Neural cell (in vitro differentiated cells): Measurements from ENCODE around the gene HERPUD1. TPM values are rescaled to one million over a fixed set of nuclear protein-coding genes. Genes with fewer than 3 reads are reported as not detected.

ENCODE experiments used
- H2AFZ ChIP-seq: fragments of 200-600, 300-800 bp; sonication (generic), shearing (Covaris generic); 2 replicates; pipeline ENCODE4 v1.6.0; 2014; ENCODE audit warnings: low read depth, mild to moderate bottlenecking, antibody characterized with exemption, low read length, moderate library complexity
- H3F3A ChIP-seq: fragments of 200-600 bp; shearing (Covaris generic); 2 replicates; pipeline ENCODE4 v1.6.1; 2016; ENCODE audit warnings: mild to moderate bottlenecking, moderate library complexity, mixed read lengths, antibody characterized with exemption, low read length; ENCODE audit not compliant: insufficient read depth, poor library complexity, severe bottlenecking
- H3K27ac ChIP-seq: fragments of 200-600, 300-800 bp; sonication (generic), shearing (Covaris generic); 2 replicates; pipeline ENCODE4 v1.5.1; 2014; ENCODE audit warnings: mild to moderate bottlenecking, low read length, moderate library complexity
- H3K27me3 ChIP-seq: fragments of 300-800, 200-600 bp; sonication (generic), shearing (Covaris generic); 2 replicates; pipeline ENCODE4 v1.6.0; 2014; ENCODE audit warnings: mild to moderate bottlenecking, low read depth, low read length, moderate library complexity; ENCODE audit not compliant: insufficient read depth
- H3K36me3 ChIP-seq: fragments of 300-800, 200-600 bp; sonication (generic), shearing (Covaris generic); 2 replicates; pipeline ENCODE4 v1.5.1; 2014; ENCODE audit warnings: mild to moderate bottlenecking, antibody characterized with exemption, low read length, moderate library complexity; ENCODE audit not compliant: insufficient read depth
- H3K4me2 ChIP-seq: fragments of 300-800, 200-600 bp; sonication (generic), shearing (Covaris generic); 2 replicates; pipeline ENCODE4 v1.6.0; 2014; ENCODE audit warnings: mild to moderate bottlenecking, low read length
- H3K4me3 ChIP-seq: fragments of 300-800, 200-600 bp; sonication (generic), shearing (Covaris generic); 2 replicates; pipeline ENCODE4 v1.5.1; 2014; ENCODE audit warnings: mild to moderate bottlenecking, low read length, moderate library complexity
- H3K79me2 ChIP-seq: fragments of 200-600 bp; shearing (Covaris generic); replicated peaks from 2 replicates; pipeline ENCODE4 v1.6.0; 2014; ENCODE audit warnings: mild to moderate bottlenecking, low read length, moderate library complexity; ENCODE audit not compliant: insufficient read depth
- H3K9ac ChIP-seq: fragments of 300-800, 200-600 bp; sonication (generic), shearing (Covaris generic); 2 replicates; pipeline ENCODE4 v1.6.1; 2016; ENCODE audit warnings: mild to moderate bottlenecking, low read length, mixed read lengths
- H3K9me2 ChIP-seq: fragments of 200-600 bp; shearing (Covaris generic); 2 replicates; pipeline ENCODE4 v1.6.1; 2016; ENCODE audit warnings: mild to moderate bottlenecking, low read length, mixed read lengths; ENCODE audit not compliant: insufficient read depth
- H3K9me3 ChIP-seq: fragments of 200-600, 300-800 bp; sonication (generic), shearing (Covaris generic); 2 replicates; pipeline ENCODE4 v1.6.1; 2016; ENCODE audit warnings: mild to moderate bottlenecking, mixed run types, low read length, moderate library complexity, mixed read lengths
- H4K20me1 ChIP-seq: fragments of 200-600 bp; shearing (Covaris generic); 2 replicates; pipeline ENCODE4 v1.6.1; 2016; ENCODE audit warnings: mild to moderate bottlenecking, mixed run types; ENCODE audit not compliant: insufficient read depth
- EP300 ChIP-seq: fragments of 450-650 bp; conservative IDR thresholded peaks from 2 replicates; pipeline ENCODE4 v1.6.1; 2014; ENCODE audit warnings: antibody characterized with exemption, mild to moderate bottlenecking, moderate library complexity; ENCODE audit not compliant: poor library complexity, severe bottlenecking
- EZH2 ChIP-seq: fragments of 200-600, 300-800 bp; shearing (Covaris generic), sonication (generic); IDR thresholded peaks from 2 replicates; pipeline ENCODE4 v1.6.1; 2014; ENCODE audit warnings: antibody characterized with exemption, low read length, borderline replicate concordance, mild to moderate bottlenecking; ENCODE audit not compliant: insufficient read depth, poor library complexity, severe bottlenecking
- MXI1 ChIP-seq: fragments of 450-650 bp; conservative IDR thresholded peaks from 2 replicates; pipeline ENCODE4 v1.6.1; 2014; ENCODE audit warnings: antibody characterized with exemption, mild to moderate bottlenecking; ENCODE audit not compliant: poor library complexity, severe bottlenecking
- POLR2AphosphoS5 ChIP-seq: IDR thresholded peaks from 2 replicates; pipeline ENCODE4 v1.6.1; 2012
- RAD21 ChIP-seq: fragments of 450-650 bp; conservative IDR thresholded peaks from 2 replicates; pipeline ENCODE4 v1.6.1; 2014; ENCODE audit warnings: antibody characterized with exemption, mild to moderate bottlenecking, moderate library complexity
- SMC3 ChIP-seq: fragments of 450-650 bp; conservative IDR thresholded peaks from 2 replicates; pipeline ENCODE4 v1.6.1; 2014; ENCODE audit warnings: antibody characterized with exemption, mild to moderate bottlenecking, moderate library complexity; ENCODE audit not compliant: poor library complexity
- TAF1 ChIP-seq: IDR thresholded peaks from 2 replicates; pipeline ENCODE4 v1.6.1; 2012; ENCODE audit warnings: low read depth
- polyA plus RNA-seq: library from polyadenylated mRNA; depleted of rRNA; stranded (reverse); fragments of >200 nt; gene quantifications from 2 replicates; pipeline ENCODE4 v1.2.3, GENCODE V29; 2014
- TF ChIP-seq, protein P1 (sequence below): IDR thresholded peaks from 2 replicates; pipeline ENCODE4 v1.6.1; 2012; ENCODE audit warnings: borderline replicate concordance
- TF ChIP-seq, protein P2 (sequence below): fragments of 450-650 bp; IDR thresholded peaks from 2 replicates; pipeline ENCODE4 v1.5.1; 2014; ENCODE audit warnings: antibody characterized with exemption, mild to moderate bottlenecking, moderate library complexity; ENCODE audit not compliant: poor library complexity, severe bottlenecking

HERPUD1 gene
- polyA plus RNA-seq, 1 donor from 2014 or later, result 76.0 TPM

DNA sequence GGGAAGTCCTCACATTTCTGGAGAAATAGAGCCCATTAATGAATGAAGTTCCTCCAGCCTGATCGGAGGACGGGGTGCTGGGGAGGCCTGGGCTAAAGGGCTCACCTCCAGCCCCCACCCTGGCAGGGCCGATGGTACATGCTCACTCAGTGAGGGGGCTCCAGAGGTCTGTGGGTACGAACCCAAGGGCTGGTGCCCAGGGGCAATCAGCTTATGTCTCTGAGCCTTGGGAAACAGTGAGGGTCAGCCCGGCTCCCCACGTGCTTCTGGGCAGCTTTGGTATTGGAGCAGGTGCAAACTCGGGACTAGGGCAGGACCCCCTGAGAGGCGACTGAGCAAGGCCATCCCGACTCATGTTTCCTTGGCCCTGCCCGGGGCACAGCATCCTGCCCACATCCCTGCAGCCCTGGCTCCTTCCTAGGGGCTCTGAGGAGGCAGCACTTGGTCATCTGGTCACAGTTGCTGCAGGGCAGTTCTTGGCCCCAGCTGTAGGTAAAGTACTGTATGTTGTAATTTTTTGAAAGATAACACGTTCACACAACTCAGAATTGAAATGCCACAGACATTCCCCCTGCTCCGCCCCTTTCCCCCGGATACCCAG is 28.8 kb downstream of the HERPUD1 start:
- no peaks in the 10 kb centered on the region for H3K9me3 ChIP-seq
- H3K9ac ChIP-seq, result no peak overlapping the region
- H3K4me2 ChIP-seq, result no peak overlapping the region
- H4K20me1 ChIP-seq, result no peaks in the 10 kb centered on the region
- H3K4me3 ChIP-seq, result no peak overlapping the region
- TF ChIP-seq EZH2 (no peak), TAF1 (no peak), SMC3 (no peak), MXI1 (no peak), RAD21 (no peak), EP300 (no peak), POLR2AphosphoS5 (no peak)
- TF ChIP-seq, protein P1, sequence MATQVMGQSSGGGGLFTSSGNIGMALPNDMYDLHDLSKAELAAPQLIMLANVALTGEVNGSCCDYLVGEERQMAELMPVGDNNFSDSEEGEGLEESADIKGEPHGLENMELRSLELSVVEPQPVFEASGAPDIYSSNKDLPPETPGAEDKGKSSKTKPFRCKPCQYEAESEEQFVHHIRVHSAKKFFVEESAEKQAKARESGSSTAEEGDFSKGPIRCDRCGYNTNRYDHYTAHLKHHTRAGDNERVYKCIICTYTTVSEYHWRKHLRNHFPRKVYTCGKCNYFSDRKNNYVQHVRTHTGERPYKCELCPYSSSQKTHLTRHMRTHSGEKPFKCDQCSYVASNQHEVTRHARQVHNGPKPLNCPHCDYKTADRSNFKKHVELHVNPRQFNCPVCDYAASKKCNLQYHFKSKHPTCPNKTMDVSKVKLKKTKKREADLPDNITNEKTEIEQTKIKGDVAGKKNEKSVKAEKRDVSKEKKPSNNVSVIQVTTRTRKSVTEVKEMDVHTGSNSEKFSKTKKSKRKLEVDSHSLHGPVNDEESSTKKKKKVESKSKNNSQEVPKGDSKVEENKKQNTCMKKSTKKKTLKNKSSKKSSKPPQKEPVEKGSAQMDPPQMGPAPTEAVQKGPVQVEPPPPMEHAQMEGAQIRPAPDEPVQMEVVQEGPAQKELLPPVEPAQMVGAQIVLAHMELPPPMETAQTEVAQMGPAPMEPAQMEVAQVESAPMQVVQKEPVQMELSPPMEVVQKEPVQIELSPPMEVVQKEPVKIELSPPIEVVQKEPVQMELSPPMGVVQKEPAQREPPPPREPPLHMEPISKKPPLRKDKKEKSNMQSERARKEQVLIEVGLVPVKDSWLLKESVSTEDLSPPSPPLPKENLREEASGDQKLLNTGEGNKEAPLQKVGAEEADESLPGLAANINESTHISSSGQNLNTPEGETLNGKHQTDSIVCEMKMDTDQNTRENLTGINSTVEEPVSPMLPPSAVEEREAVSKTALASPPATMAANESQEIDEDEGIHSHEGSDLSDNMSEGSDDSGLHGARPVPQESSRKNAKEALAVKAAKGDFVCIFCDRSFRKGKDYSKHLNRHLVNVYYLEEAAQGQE, result no peak
- TF ChIP-seq, protein P2, sequence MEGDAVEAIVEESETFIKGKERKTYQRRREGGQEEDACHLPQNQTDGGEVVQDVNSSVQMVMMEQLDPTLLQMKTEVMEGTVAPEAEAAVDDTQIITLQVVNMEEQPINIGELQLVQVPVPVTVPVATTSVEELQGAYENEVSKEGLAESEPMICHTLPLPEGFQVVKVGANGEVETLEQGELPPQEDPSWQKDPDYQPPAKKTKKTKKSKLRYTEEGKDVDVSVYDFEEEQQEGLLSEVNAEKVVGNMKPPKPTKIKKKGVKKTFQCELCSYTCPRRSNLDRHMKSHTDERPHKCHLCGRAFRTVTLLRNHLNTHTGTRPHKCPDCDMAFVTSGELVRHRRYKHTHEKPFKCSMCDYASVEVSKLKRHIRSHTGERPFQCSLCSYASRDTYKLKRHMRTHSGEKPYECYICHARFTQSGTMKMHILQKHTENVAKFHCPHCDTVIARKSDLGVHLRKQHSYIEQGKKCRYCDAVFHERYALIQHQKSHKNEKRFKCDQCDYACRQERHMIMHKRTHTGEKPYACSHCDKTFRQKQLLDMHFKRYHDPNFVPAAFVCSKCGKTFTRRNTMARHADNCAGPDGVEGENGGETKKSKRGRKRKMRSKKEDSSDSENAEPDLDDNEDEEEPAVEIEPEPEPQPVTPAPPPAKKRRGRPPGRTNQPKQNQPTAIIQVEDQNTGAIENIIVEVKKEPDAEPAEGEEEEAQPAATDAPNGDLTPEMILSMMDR, result no peak
- H3K79me2 ChIP-seq, result no peaks in the 10 kb centered on the region
- H3K27me3 ChIP-seq, result no peaks in the 10 kb centered on the region
- H3K27ac ChIP-seq, result no peak overlapping the region
- H3F3A ChIP-seq, result no peaks in the 10 kb centered on the region
- no peaks in the 10 kb centered on the region for H3K9me2 ChIP-seq
- H2AFZ ChIP-seq, result no peak overlapping the region
- no peaks in the 10 kb centered on the region for H3K36me3 ChIP-seq

DNA sequence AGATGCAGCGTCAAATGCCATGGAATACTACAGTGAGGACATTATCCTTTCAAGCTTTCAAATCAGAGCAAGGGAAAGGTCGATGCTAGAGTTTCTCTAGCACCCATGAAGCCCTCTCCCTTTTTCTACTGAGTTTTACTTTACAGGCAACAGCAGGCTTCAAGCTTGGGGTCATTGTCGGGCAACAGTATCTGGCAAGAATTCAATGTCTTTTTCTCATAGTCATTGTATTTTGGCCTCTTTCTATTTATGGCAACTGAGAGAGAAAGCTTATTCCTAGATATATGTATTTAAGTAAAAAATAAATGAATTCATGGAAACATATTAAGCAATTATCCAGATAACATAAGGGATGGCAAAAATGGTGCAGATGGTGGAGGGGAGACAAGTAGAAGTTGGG is 29.4 kb downstream of the HERPUD1 start:
- H2AFZ ChIP-seq, result no peak overlapping the region
- no peaks in the 10 kb centered on the region for H3K79me2 ChIP-seq
- H3K36me3 ChIP-seq, result no peaks in the 10 kb centered on the region
- H3K9me3 ChIP-seq, result no peaks in the 10 kb centered on the region
- no peak overlapping the region for H3K9ac ChIP-seq
- no peaks in the 10 kb centered on the region for H3K9me2 ChIP-seq
- no peaks in the 10 kb centered on the region for H3F3A ChIP-seq
- H3K27me3 ChIP-seq, result no peaks in the 10 kb centered on the region
- no peak overlapping the region for H3K27ac ChIP-seq
- no peaks in the 10 kb centered on the region for H4K20me1 ChIP-seq
- no peak overlapping the region for H3K4me3 ChIP-seq
- TF ChIP-seq EZH2 (no peak), MXI1 (no peak), TAF1 (no peak), RAD21 (no peak), EP300 (no peak), POLR2AphosphoS5 (no peak), SMC3 (no peak)
- TF ChIP-seq, protein P2, result no peak
- TF ChIP-seq, protein P1, result no peak
- no peak overlapping the region for H3K4me2 ChIP-seq
